ENCODE data around the gene CDK5R1. TPM values are rescaled to one million over a fixed set of nuclear protein-coding genes. Genes with fewer than 3 reads are reported as not detected.
"Not testable (repeated sequence)": the region's sequence is repeated elsewhere in the genome, so short reads cannot be mapped to it uniquely, and the experiment has no call there.

The CDK5R1 gene
- total RNA-seq, result 271 TPM

- FAIRE-seq (no peak), DNase-seq (ENCODE audit: low spot score in 2 of 2) (peak; percentile 81 to 84)
These were observed at the start of gene CDK5R1 for GRCh38 chr17:32486701-32487472. Gene CDK5R1, plus strand, starts transcription at chr17:32486993. Its CDS starts 628 bp downstream, at chr17:32487621.

GRCh38 chr17:32440722-32441121 is 46.1 kb upstream of the CDK5R1 start:
- DNase-seq (ENCODE audit: low spot score in 2 of 2) (no peak), FAIRE-seq (no peak)

- FAIRE-seq (no peak), DNase-seq (ENCODE audit: low spot score in 2 of 2) (no peak)
These were observed 44.9 kb upstream of the CDK5R1 start for GRCh38 chr17:32441886-32442285.

GRCh38 chr17:32443827-32444300 is 42.9 kb upstream of the CDK5R1 start:
- no peak for FAIRE-seq
- DNase-seq (ENCODE audit: low spot score in 2 of 2), result no peak

- peak; percentile 93 to 97 for DNase-seq (ENCODE audit: low spot score in 2 of 2)
- no peak for FAIRE-seq
These were observed 42.3 kb upstream of the CDK5R1 start, which contains the start of gene PSMD11 for GRCh38 chr17:32444301-32445073. Gene PSMD11, plus strand, starts transcription at chr17:32444510. Its CDS starts 14 bp downstream, at chr17:32444524.

- FAIRE-seq, result no peak
- DNase-seq (ENCODE audit: low spot score in 2 of 2), result peak in 1 of 2 donors; percentile 22
These were observed 41.7 kb upstream of the CDK5R1 start for GRCh38 chr17:32445074-32445415.

GRCh38 chr17:32445497-32445896 is 41.3 kb upstream of the CDK5R1 start:
- DNase-seq (ENCODE audit: low spot score in 2 of 2) (no peak), FAIRE-seq (no peak)

- DNase-seq (ENCODE audit: low spot score in 2 of 2) (no peak), FAIRE-seq (no peak)
These were observed 40.8 kb upstream of the CDK5R1 start for GRCh38 chr17:32445971-32446370.

- DNase-seq (ENCODE audit: low spot score in 2 of 2) (no peak), FAIRE-seq (no peak)
These were observed 39.8 kb upstream of the CDK5R1 start for GRCh38 chr17:32446949-32447348.

- no peak for FAIRE-seq
- no peak for DNase-seq (ENCODE audit: low spot score in 2 of 2)
These were observed 36.8 kb upstream of the CDK5R1 start for GRCh38 chr17:32449963-32450362.

- FAIRE-seq; DNase-seq (ENCODE audit: low spot score in 2 of 2): not testable (repeated sequence)
These were observed 36.4 kb upstream of the CDK5R1 start for GRCh38 chr17:32450379-32450778.

GRCh38 chr17:32451879-32452278 is 34.9 kb upstream of the CDK5R1 start:
- no peak for DNase-seq (ENCODE audit: low spot score in 2 of 2)
- no peak for FAIRE-seq

- DNase-seq (ENCODE audit: low spot score in 2 of 2) (no peak), FAIRE-seq (no peak)
These were observed 34.5 kb upstream of the CDK5R1 start for GRCh38 chr17:32452281-32452680.

- DNase-seq (ENCODE audit: low spot score in 2 of 2) (no peak), FAIRE-seq (no peak)
These were observed 33.4 kb upstream of the CDK5R1 start for GRCh38 chr17:32453370-32453769.

- DNase-seq (ENCODE audit: low spot score in 2 of 2) (no peak), FAIRE-seq (no peak)
These were observed 28.4 kb upstream of the CDK5R1 start for GRCh38 chr17:32458371-32458770.

GRCh38 chr17:32460054-32460453 is 26.7 kb upstream of the CDK5R1 start:
- FAIRE-seq, result no peak
- DNase-seq (ENCODE audit: low spot score in 2 of 2), result no peak

GRCh38 chr17:32461498-32461852 is 25.3 kb upstream of the CDK5R1 start:
- DNase-seq (ENCODE audit: low spot score in 2 of 2) (no peak), FAIRE-seq (no peak)

- FAIRE-seq, result peak; percentile 40
- no peak for DNase-seq (ENCODE audit: low spot score in 2 of 2)
These were observed 24.8 kb upstream of the CDK5R1 start for GRCh38 chr17:32461853-32462617.

GRCh38 chr17:32463304-32463703 is 23.5 kb upstream of the CDK5R1 start:
- no peak for FAIRE-seq
- DNase-seq (ENCODE audit: low spot score in 2 of 2), result no peak

- no peak for DNase-seq (ENCODE audit: low spot score in 2 of 2)
- FAIRE-seq, result no peak
These were observed 22.4 kb upstream of the CDK5R1 start for GRCh38 chr17:32464374-32464773.

- no peak for DNase-seq (ENCODE audit: low spot score in 2 of 2)
- no peak for FAIRE-seq
These were observed 18.8 kb upstream of the CDK5R1 start for GRCh38 chr17:32467949-32468348.
